Retinal pigment epithelial cell (primary cell): ENCODE measurements around the gene HPD.

ENCODE experiments used
- DNase-seq: peaks from one replicate; pipeline ENCODE4 v3.0.0-alpha.2; 2010; ENCODE audit warnings: low read depth
- H3K4me3 ChIP-seq: 2 replicates; pipeline ENCODE4 v1.5.1; 2011; ENCODE audit warnings: mild to moderate bottlenecking, low read length, control low read depth, moderate library complexity
- TF ChIP-seq, protein P1 (sequence below): conservative IDR thresholded peaks from 2 replicates; pipeline ENCODE4 v1.5.1; 2011; ENCODE audit warnings: low read depth, low read length, control low read depth, inconsistent platforms

The HPD gene

DNA sequence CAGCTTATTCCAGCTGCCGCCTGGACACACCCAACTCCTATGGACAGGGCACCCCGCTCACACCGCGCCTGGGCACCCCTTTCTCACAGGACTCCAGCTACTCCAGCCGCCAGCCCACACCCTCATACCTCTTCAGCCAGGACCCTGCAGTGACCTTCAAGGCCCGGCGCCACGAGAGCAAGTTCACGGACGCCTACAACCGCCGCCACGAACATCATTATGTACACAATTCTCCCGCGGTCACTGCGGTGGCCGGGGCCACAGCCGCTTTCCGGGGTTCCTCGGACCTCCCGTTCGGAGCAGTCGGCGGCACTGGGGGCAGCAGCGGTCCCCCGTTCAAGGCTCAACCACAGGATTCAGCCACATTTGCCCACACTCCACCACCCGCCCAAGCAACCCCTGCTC is 48.9 kb downstream of the HPD start:
- no peak for DNase-seq
- no peak overlapping the region for H3K4me3 ChIP-seq
- TF ChIP-seq, protein P1, sequence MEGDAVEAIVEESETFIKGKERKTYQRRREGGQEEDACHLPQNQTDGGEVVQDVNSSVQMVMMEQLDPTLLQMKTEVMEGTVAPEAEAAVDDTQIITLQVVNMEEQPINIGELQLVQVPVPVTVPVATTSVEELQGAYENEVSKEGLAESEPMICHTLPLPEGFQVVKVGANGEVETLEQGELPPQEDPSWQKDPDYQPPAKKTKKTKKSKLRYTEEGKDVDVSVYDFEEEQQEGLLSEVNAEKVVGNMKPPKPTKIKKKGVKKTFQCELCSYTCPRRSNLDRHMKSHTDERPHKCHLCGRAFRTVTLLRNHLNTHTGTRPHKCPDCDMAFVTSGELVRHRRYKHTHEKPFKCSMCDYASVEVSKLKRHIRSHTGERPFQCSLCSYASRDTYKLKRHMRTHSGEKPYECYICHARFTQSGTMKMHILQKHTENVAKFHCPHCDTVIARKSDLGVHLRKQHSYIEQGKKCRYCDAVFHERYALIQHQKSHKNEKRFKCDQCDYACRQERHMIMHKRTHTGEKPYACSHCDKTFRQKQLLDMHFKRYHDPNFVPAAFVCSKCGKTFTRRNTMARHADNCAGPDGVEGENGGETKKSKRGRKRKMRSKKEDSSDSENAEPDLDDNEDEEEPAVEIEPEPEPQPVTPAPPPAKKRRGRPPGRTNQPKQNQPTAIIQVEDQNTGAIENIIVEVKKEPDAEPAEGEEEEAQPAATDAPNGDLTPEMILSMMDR, result no peak

- TF ChIP-seq, protein P1, result no peak
- no peak for DNase-seq
- H3K4me3 ChIP-seq, result no peak overlapping the region
Measured at GRCh38 chr12:121808623-121809022, 50.0 kb downstream of the HPD start.

DNA sequence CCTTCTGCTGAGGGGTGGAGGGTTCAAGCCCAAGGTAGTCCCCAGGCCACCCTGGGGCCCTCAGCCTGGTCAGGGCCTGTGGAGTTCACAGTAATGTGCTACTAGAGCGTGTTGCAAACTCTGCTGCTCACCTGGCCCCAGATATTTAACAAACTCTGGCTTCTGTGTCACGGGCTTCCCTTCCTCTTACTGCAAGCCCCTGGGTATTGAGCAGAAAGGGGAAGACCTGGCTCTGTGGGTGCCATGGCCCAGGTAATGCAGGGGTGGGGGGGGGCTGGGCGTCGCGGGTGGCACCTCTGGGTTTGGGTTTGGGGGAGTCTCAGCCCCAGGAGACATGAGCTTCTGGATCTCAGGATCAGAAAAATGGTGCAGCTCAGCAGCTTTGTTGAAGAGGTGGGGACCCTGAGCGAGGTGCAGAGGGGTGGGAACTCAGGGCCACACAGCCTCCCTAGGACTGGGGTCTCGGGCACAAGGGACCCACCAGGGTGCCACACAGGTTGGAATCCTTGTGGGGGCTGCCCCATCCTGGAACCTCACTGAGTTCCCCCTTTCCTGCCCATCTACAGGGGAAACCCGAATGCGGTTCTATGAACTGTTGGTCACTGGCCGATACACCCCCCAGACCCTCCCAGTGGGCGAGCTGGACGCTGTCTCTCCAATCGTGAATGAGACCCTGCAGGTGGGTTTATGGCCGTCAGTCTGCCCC is 50.9 kb downstream of the HPD start:
- TF ChIP-seq, protein P1, result no peak
- H3K4me3 ChIP-seq, result no peak overlapping the region
- DNase-seq, result no peak

DNA sequence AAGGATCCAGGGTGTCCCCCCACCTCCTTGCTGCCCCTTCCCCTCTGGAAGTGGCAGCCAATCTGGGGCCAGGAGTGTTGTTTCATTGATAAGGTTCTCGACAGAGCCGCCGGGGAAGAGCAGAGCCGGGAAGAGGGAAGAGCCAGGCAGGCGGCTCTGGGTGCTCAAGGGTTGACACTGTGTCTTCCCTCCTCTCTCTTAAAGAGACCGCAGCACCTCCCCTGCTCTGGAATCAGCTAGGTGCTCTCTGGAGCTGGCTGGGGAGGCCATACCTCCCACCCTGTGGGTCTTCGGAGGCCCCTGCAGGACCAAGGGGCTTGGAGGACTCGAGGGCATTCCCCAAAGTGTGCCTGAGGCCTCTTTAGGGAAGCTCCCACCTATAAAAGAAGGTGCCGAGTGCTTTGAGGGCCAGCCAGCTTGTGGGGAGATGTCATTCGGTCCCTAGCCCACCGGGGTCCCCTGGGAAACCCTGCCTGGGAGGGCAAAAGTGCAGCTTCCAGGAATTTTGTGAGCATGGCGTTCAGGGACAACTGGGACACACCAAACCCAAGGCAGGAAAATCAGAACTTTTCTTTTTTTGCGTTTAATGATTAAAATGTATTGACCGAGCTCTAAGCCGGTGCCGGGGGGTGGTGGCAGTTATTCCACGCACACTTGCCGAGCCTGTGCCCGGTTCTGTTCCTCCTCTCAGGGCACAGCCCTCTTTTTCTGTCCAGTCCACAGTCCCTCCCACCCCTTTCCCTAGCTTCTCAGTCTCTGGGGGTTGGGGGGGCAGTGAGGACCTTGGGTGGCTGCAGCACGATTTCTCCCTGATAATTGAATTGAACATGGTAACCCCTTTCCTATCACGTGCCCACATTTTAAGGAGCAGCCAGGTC is 51.9 kb downstream of the HPD start:
- TF ChIP-seq, protein P1, result no peak
- H3K4me3 ChIP-seq, result peak overlapping the region; percentile 72
- DNase-seq, result no peak

- DNase-seq, result no peak
- peak overlapping the region; percentile 72 for H3K4me3 ChIP-seq
- TF ChIP-seq, protein P1, result no peak
Measured at GRCh38 chr12:121806009-121806545, 52.6 kb downstream of the HPD start.

GRCh38 chr12:121805171-121806008 is 53.3 kb downstream of the HPD start:
- TF ChIP-seq, protein P1, result no peak
- no peak for DNase-seq
- H3K4me3 ChIP-seq, result peak overlapping the region; percentile 72
